Common myeloid progenitor, CD34-positive (primary cell): ENCODE measurements around the gene RADIL.
A peak's percentile ranks its signal among the peaks of the same experiment; 100 is the strongest.

Experiments
- CTCF ChIA-PET: fragments of 350-600 bp; sonication (Branson Sonifier 250); formaldehyde crosslinking; loops from one replicate; lab custom pipeline; 2021; ENCODE audit warnings: antibody characterized with exemption; lab: Charles Lee
- POLR2A ChIA-PET: fragments of 350-600 bp; sonication (Branson Sonifier 250); formaldehyde crosslinking; loops from one replicate; lab custom pipeline; 2021; ENCODE audit warnings: antibody characterized with exemption; lab: Charles Lee
- DNase-seq, 3 donors: peaks; one replicate each; pipeline versions ENCODE4 v3.0.0 to v3.0.0-alpha.2; 2013
- H3K27ac ChIP-seq, 2 experiments: 1 replicate in 1 of 2; 2 replicates in 1 of 2; pipeline ENCODE4 v1.7.0; 2013; ENCODE audit warnings: inconsistent platforms in 2 of 2, low read length in 2 of 2, mild to moderate bottlenecking in 2 of 2, low read depth in 1 of 2, moderate library complexity in 1 of 2; ENCODE audit not compliant: severe bottlenecking in 2 of 2, insufficient read depth in 1 of 2, poor library complexity in 1 of 2
- H3K27me3 ChIP-seq, 5 experiments: replicated peaks in 2 of 5; 1 replicate in 3 of 5; 2 replicates in 2 of 5; pipeline versions ENCODE4 v1.6.1 to v1.7.0; 2013; ENCODE audit warnings: low read length in 4 of 5, mild to moderate bottlenecking in 2 of 5, moderate library complexity in 2 of 5, inconsistent platforms in 1 of 5; ENCODE audit not compliant: insufficient read depth in 5 of 5, control insufficient read depth in 4 of 5
- H3K36me3 ChIP-seq, 4 experiments: 1 replicate in 2 of 4; 2 replicates in 2 of 4; pipeline versions ENCODE4 v1.6.1 to v1.7.0; 2013; ENCODE audit warnings: low read length in 3 of 4, control low read depth in 1 of 4, mild to moderate bottlenecking in 1 of 4; ENCODE audit not compliant: control insufficient read depth in 4 of 4, insufficient read depth in 4 of 4
- H3K4me1 ChIP-seq, 4 experiments: 1 replicate in 3 of 4; 2 replicates in 1 of 4; pipeline versions ENCODE4 v1.6.1 to v1.7.1; 2013; ENCODE audit warnings: low read length in 3 of 4, mild to moderate bottlenecking in 3 of 4, control low read depth in 1 of 4, inconsistent platforms in 1 of 4, moderate library complexity in 1 of 4; ENCODE audit not compliant: control insufficient read depth in 4 of 4, insufficient read depth in 4 of 4; ENCODE audit errors: control extremely low read depth in 1 of 4
- H3K4me3 ChIP-seq, 7 experiments: 1 replicate in 4 of 7; 2 replicates in 3 of 7; pipeline versions ENCODE4 v1.5.1 to v1.7.0; 2013; ENCODE audit warnings: mild to moderate bottlenecking in 7 of 7, low read length in 6 of 7, moderate library complexity in 6 of 7, inconsistent platforms in 2 of 7, low read depth in 2 of 7, control low read depth in 1 of 7; ENCODE audit not compliant: insufficient read depth in 4 of 7, control insufficient read depth in 1 of 7; ENCODE audit errors: extremely low read depth in 1 of 7
- H3K9me3 ChIP-seq, 5 experiments: 1 replicate in 4 of 5; 2 replicates in 1 of 5; pipeline versions ENCODE4 v1.6.1 to v1.7.1; 2013; ENCODE audit warnings: low read length in 4 of 5, mild to moderate bottlenecking in 2 of 5, inconsistent platforms in 1 of 5, low read depth in 1 of 5, moderate library complexity in 1 of 5; ENCODE audit not compliant: control insufficient read depth in 4 of 5, insufficient read depth in 2 of 5; ENCODE audit errors: control extremely low read depth in 1 of 5
- WGBS: methylation state at CpG from one replicate; pipeline ENCODE4 v1.1.5; 2013; ENCODE audit not compliant: insufficient coverage; 5-methylcytosine and 5-hydroxymethylcytosine counted together

Gene RADIL

DNA sequence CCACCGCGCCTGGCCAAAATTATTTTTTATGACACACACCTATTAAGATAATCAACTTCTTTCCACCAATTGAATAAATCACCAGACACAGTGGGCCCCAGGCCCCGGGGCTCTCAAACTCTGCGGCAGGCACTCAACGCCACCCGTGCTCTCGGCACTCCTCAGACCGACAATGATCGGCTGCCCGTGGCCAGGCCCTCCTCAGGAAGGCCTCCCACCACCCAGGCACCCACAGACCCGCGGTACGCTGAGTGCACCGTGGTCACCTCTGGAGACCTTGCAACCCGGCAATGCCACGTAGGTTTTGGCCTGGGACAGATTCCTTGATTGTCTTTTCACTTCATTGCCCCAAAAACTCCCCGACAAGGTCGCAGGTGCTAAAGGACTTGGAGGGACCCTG lies 6.9 kb downstream of the RADIL start:
- no peak for DNase-seq
- ChIA-PET POLR2A (no interaction called here), CTCF (no interaction called here)
- no peaks in the 10 kb centered on the region for H3K9me3 ChIP-seq
- no peaks in the 10 kb centered on the region for H3K36me3 ChIP-seq
- peaks cover 0 to 21% (median 8%) of the 10 kb centered on the region in 5 experiments for H3K27me3 ChIP-seq
- no peak overlapping the region for H3K4me3 ChIP-seq
- peaks cover 0 to 2% (median under 1%) of the 10 kb centered on the region in 4 experiments for H3K4me1 ChIP-seq
- WGBS: 98% methylated on average over 18 of the region's 18 CpGs
- H3K27ac ChIP-seq: no peak overlapping the region

DNA sequence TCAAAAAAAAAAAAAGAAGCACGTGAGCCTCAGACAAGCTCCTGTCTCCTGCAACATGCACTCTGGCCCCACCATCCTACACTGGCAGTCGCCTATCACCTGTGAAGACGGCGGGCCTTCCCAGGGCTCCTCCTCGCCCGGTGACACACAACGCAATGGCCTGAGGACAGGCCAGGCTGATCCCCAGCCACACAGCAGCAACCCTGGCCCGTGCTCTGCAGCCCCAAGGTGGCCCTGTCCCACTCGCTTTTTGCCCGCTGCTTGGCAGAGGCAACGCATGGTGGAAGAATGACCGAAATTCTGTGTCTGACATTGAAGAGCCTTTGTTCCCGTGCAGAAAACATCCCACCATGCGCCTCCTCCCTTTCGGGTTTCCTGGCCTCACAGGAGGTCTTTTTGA lies 8.1 kb downstream of the RADIL start:
- Histone ChIP-seq H3K4me3 (no peak overlapping the region), H3K9me3 (no peaks in the 10 kb centered on the region), H3K27ac (no peak overlapping the region), H3K4me1 (peaks cover 0 to 10% (median 5%) of the 10 kb centered on the region in 4 experiments), H3K27me3 (peaks cover 0 to 29% (median 4%) of the 10 kb centered on the region in 5 experiments), H3K36me3 (no peaks in the 10 kb centered on the region)
- WGBS: 98% methylated on average over 14 of the region's 15 CpGs
- POLR2A ChIA-PET: no interaction called here
- CTCF ChIA-PET: no interaction called here
- no peak for DNase-seq

DNA sequence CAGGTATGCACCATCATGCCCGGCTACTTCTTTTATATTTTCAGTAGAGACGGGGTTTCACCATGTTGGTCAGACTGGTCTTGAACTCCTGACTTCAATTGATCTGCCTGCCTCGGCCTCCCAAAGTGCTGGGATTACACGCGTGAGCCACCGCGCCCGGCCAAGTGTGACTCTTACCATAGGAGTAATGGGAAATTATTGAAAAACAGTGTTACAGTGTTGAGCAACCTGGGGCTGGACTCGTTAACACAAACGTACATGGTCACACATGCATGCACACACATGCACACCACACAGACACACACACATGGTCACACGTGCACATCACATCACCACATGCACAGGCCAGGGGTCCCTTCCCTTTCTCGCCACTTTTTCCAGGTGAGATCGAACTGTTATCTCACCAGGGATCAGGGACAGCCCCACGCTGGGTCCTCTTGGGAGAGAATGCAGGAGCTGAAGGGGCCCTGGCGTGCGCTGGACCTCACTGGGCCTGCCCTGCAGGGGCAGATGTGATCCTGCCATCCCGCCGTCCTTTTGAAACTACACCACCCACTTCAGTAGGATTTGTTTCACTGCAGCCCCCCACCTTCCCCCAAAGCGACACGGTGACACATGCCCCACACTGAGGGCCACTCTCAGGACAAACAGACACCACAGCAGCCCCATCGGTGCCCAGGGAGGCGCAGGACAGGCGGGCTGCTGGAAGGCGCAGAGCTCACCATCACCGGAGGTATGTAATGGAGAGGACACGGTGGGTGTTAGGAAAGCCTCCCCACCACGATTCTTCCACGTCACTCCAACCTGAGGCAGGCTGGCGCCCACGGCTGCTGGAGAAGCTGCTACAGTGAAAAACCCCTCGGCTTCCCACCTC lies 10.2 kb downstream of the RADIL start:
- Histone ChIP-seq H3K4me1 (peaks cover 0 to 10% (median 5%) of the 10 kb centered on the region in 4 experiments), H3K27ac (no peak overlapping the region), H3K4me3 (no peak overlapping the region), H3K27me3 (peaks cover 0 to 28% (median 0%) of the 10 kb centered on the region in 5 experiments), H3K36me3 (no peaks in the 10 kb centered on the region), H3K9me3 (peaks cover 0 to 4% (median 0%) of the 10 kb centered on the region in 5 experiments)
- ChIA-PET POLR2A (no interaction called here), CTCF (interaction anchor here (2.1 kb wide), 1 partner anchor 10 kb away, joined by 8 read pairs; the partner anchor contains the start of gene RADIL)
- DNase-seq: no peak
- 98% methylated on average over 28 of the region's 31 CpGs for WGBS

DNA sequence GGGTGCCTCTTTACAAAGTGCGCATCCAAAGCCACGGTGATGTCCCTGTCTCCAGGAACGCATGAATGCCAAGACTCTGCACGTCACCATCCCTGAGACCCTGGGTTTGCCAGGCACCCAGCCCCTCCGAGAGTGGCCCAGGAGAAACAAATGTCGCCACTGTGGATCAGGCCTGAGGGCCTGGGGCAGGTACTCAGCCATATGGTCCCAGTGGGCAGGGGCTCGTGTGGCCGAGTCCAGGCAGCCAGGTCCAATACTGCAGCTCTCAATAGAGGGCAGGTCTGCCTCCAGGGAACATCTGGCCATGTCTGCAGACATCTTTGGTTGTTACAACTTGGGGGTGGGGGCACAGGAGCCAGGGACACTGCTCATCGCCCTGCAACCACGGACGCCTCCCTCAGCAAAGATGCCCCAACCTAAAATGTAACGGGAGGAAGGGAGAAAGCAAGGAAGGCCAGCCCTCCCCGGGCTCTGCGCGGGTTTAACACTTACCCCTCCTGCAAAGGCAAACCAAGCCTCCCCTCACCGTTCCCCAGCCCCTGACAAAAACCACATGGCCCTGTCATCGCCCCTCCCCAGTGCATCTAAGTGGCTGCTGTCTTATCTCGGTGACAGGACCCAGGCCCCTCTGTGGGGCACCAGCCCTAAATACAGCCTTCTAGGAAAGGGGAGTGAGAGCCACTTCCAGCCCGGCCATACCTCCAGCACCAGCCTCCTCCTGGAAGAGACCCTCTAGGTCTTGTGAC lies 11.4 kb downstream of the RADIL start:
- Histone ChIP-seq H3K27me3 (peaks cover 0 to 28% (median 0%) of the 10 kb centered on the region in 5 experiments), H3K27ac (no peak overlapping the region), H3K4me1 (peaks cover 0 to 10% (median 5%) of the 10 kb centered on the region in 4 experiments), H3K36me3 (no peaks in the 10 kb centered on the region), H3K4me3 (no peak overlapping the region), H3K9me3 (peaks cover 0 to 6% (median 0%) of the 10 kb centered on the region in 5 experiments)
- 84% methylated on average over 14 of the region's 19 CpGs for WGBS
- no peak for DNase-seq
- ChIA-PET POLR2A (no interaction called here), CTCF (interaction anchor here (2.1 to 2.4 kb wide), 2 partner anchors 11 to 12 kb away, joined by 5 to 6 read pairs; partner anchors contain the start of gene RADIL)

DNA sequence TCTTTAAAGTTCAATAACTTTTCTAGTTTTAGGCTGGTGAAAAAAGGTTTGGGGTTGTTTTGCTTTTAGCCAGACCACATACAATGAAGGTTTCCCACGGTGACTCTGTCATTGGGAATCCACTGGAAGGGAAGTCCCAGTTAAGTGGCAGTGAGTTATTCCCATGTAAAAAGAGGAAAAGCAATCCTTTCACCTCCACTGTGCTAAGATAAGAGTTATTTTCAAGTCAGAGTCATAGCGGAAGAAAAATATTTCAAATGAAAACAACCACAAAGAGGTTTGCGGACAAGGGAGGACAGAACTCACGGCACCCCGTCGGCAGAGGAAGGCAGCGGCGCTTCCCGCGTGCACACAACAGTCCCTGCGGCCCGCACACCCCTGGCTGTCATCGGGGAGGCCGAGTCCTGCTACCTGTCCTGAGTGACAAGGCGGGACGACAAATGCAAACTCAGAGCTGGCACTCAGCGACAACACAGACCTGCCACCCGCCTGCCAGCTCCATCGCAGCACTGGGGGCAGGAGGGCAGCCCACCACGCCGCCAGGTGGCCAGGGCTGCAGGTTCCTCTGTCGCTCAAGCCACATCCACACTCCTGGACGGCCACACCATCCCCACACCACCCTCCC lies 12.3 kb downstream of the RADIL start:
- DNase-seq: peak in 2 of 3 donors; percentile 28 to 49
- peaks cover 0 to 6% (median under 1%) of the 10 kb centered on the region in 5 experiments for H3K9me3 ChIP-seq
- ChIA-PET POLR2A (no interaction called here), CTCF (interaction anchor here (2.1 to 2.4 kb wide), 2 partner anchors 11 to 13 kb away, joined by 5 to 6 read pairs; partner anchors contain the start of gene RADIL)
- H3K27ac ChIP-seq: no peak overlapping the region
- H3K27me3 ChIP-seq: peaks cover 0 to 28% (median 0%) of the 10 kb centered on the region in 5 experiments
- 23% methylated on average over 22 of the region's 23 CpGs for WGBS
- H3K4me3 ChIP-seq: no peak overlapping the region
- H3K36me3 ChIP-seq: no peaks in the 10 kb centered on the region
- H3K4me1 ChIP-seq: peaks cover 0 to 10% (median 5%) of the 10 kb centered on the region in 4 experiments

DNA sequence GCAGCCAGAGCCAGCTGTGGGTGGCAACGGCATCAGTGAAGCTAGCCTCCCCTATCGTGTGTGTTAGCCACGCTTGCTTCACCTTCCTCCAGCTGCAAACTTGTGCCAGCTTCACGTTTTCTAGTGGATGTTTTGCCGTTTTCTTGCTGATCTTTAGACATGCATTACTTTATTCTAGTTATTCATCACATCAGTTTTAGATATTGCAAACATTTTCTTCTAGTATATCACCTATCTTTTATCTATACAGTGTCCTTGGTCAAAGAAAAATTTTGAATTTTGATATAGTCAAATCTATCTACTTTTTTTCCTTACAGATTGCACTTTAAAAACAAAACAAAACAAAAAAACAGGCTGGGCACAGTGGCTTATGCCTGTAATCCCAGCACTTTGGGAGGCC lies 15.0 kb downstream of the RADIL start:
- H3K4me3 ChIP-seq: no peak overlapping the region
- peaks cover 1 to 8% (median 3%) of the 10 kb centered on the region in 5 experiments for H3K9me3 ChIP-seq
- 95% methylated on average over 4 of the region's 5 CpGs for WGBS
- no peaks in the 10 kb centered on the region for H3K36me3 ChIP-seq
- peaks cover 0 to 40% (median 4%) of the 10 kb centered on the region in 5 experiments for H3K27me3 ChIP-seq
- H3K4me1 ChIP-seq: peaks cover 0 to 10% (median 5%) of the 10 kb centered on the region in 4 experiments
- ChIA-PET POLR2A (no interaction called here), CTCF (interaction anchor here (1.3 kb wide), 2 partner anchors 15 to 39 kb away, joined by 3 to 5 read pairs; partner anchors contain the start of gene RADIL)
- no peak for DNase-seq
- H3K27ac ChIP-seq: no peak overlapping the region
